B cell (primary cell): ENCODE results near the gene VANGL2. TPM values are rescaled to one million over a fixed set of nuclear protein-coding genes. Genes with fewer than 3 reads are reported as not detected.

Experiments used
- ATAC-seq: fragments of 200-7000 bp; cut with Tn5 transposase; one replicate; pipeline ENCODE4 v1.10.0; 2021; ENCODE audit warnings: low read depth, mild to moderate bottlenecking, moderate number of reproducible peaks, moderate library complexity
- CTCF ChIA-PET: fragments of 350-600 bp; sonication (Branson Sonifier 250); formaldehyde crosslinking; loops from one replicate; lab custom pipeline; 2021; ENCODE audit warnings: antibody characterized with exemption, inconsistent platforms; lab: Charles Lee
- POLR2A ChIA-PET: fragments of 350-600 bp; sonication (Branson Sonifier 250); formaldehyde crosslinking; loops from one replicate; lab custom pipeline; 2021; ENCODE audit warnings: antibody characterized with exemption; lab: Charles Lee
- DNase-seq: peaks from one replicate; pipeline ENCODE4 v3.0.0; 2013
- H2AFZ ChIP-seq: 2 replicates; pipeline ENCODE4 v1.6.1; 2012; ENCODE audit warnings: mild to moderate bottlenecking, low read depth, low read length; ENCODE audit not compliant: insufficient read depth, poor library complexity, severe bottlenecking
- H3K27ac ChIP-seq, 2 donors: 1 replicate in 1 of 2; 2 replicates in 1 of 2; pipeline ENCODE4 v1.5.1; 2012 to 2013; ENCODE audit warnings: low read length in 2 of 2, mild to moderate bottlenecking in 2 of 2, moderate library complexity in 1 of 2
- H3K27me3 ChIP-seq, 4 experiments: fragments of 200-600 bp in 1 of 4; sonication (generic) in 1 of 4; replicated peaks in 1 of 4; 1 replicate in 2 of 4; 2 replicates in 2 of 4; pipeline versions ENCODE4 v1.6.1 to v1.7.0; 2013 to 2016; ENCODE audit warnings: low read length in 3 of 4, mild to moderate bottlenecking in 2 of 4, mixed read lengths in 1 of 4, moderate library complexity in 1 of 4; ENCODE audit not compliant: insufficient read depth in 4 of 4, control insufficient read depth in 3 of 4; ENCODE audit errors: control extremely low read depth in 1 of 4
- H3K36me3 ChIP-seq, 2 experiments: replicated peaks in 1 of 2; 1 replicate in 1 of 2; 2 replicates in 1 of 2; pipeline versions ENCODE4 v1.6.1 to v1.7.1; 2013; ENCODE audit warnings: low read length in 1 of 2; ENCODE audit not compliant: insufficient read depth in 2 of 2, control insufficient read depth in 1 of 2; ENCODE audit errors: control extremely low read depth in 1 of 2, extremely low read depth in 1 of 2
- H3K4me1 ChIP-seq, 2 donors: fragments of 200-600 bp in 1 of 2; sonication (generic) in 1 of 2; 1 replicate in 1 of 2; 2 replicates in 1 of 2; pipeline versions ENCODE4 v1.5.1 to v1.6.1; 2013 to 2017; ENCODE audit warnings: low read length in 2 of 2; ENCODE audit not compliant: control insufficient read depth in 2 of 2, insufficient read depth in 2 of 2
- H3K4me2 ChIP-seq: replicated peaks from 2 replicates; pipeline ENCODE3; 2012; ENCODE audit warnings: mild to moderate bottlenecking, low read depth, low read length; ENCODE audit not compliant: poor library complexity, severe bottlenecking
- H3K4me3 ChIP-seq, 5 experiments: fragments of 200-600 bp in 1 of 5; sonication (generic) in 1 of 5; 1 replicate in 3 of 5; 2 replicates in 2 of 5; pipeline versions ENCODE4 v1.5.1 to v1.7.0; 2011 to 2016; ENCODE audit warnings: low read length in 4 of 5, mild to moderate bottlenecking in 4 of 5, low read depth in 2 of 5, control low read depth in 1 of 5, moderate library complexity in 1 of 5; ENCODE audit not compliant: insufficient read depth in 1 of 5; ENCODE audit errors: control extremely low read depth in 1 of 5, extremely low read depth in 1 of 5
- H3K79me2 ChIP-seq: fragments of 200-600 bp; sonication (generic); one replicate; pipeline ENCODE4 v1.6.0; 2016; ENCODE audit warnings: low read length; ENCODE audit not compliant: control insufficient read depth, insufficient read depth
- H3K9ac ChIP-seq: fragments of 200-600 bp; sonication (generic); 2 replicates; pipeline ENCODE4 v1.6.1; 2017; ENCODE audit warnings: mild to moderate bottlenecking, low read length, moderate library complexity
- H3K9me3 ChIP-seq, 3 donors: one replicate each; pipeline versions ENCODE4 v1.6.1 to v1.7.1; 2013; ENCODE audit warnings: low read length in 2 of 3; ENCODE audit not compliant: control insufficient read depth in 2 of 3, insufficient read depth in 1 of 3; ENCODE audit errors: control extremely low read depth in 1 of 3
- H4K20me1 ChIP-seq: 2 replicates; pipeline ENCODE4 v1.6.0; 2012; ENCODE audit warnings: mild to moderate bottlenecking, low read length; ENCODE audit not compliant: insufficient read depth, control insufficient read depth, poor library complexity, severe bottlenecking
- H3K27ac Mint-ChIP-seq: one replicate; pipeline ENCODE4 v1.8.0; 2021; ENCODE audit warnings: mixed read lengths
- H3K27me3 Mint-ChIP-seq: one replicate; pipeline ENCODE4 v1.8.0; 2021; ENCODE audit warnings: mixed read lengths
- H3K4me1 Mint-ChIP-seq: one replicate; pipeline ENCODE4 v1.8.0; 2021; ENCODE audit warnings: mixed read lengths
- H3K4me3 Mint-ChIP-seq: one replicate; pipeline ENCODE4 v1.8.0; 2021; ENCODE audit warnings: mixed read lengths
- H3K9me3 Mint-ChIP-seq: one replicate; pipeline ENCODE4 v1.8.0; 2022; ENCODE audit warnings: mixed read lengths; ENCODE audit not compliant: insufficient read depth
- EZH2 ChIP-seq: IDR thresholded peaks from 2 replicates; pipeline ENCODE4 v1.6.1; 2012; ENCODE audit warnings: borderline replicate concordance, low read depth, mild to moderate bottlenecking, moderate library complexity, low read length; ENCODE audit not compliant: insufficient read depth, poor library complexity, severe bottlenecking
- WGBS: methylation state at CpG from one replicate; pipeline ENCODE4 v1.1.5; 2013; ENCODE audit warnings: missing lambda C conversion rate; ENCODE audit not compliant: insufficient coverage; 5-methylcytosine and 5-hydroxymethylcytosine counted together
- intact Hi-C: fragments of 100-400 bp; cut with micrococcal nuclease; formaldehyde crosslinking; loops from one replicate; pipeline ENCODE4 v1.10.0; 2022
- polyA plus RNA-seq: library from polyadenylated mRNA; depleted of rRNA; stranded (reverse); fragments of >200 nt; gene quantifications from 2 replicates; pipeline ENCODE4 v1.2.3, GENCODE V29; 2012
- total RNA-seq, 2 donors: library from RNA; stranded (reverse); fragments of 120-200 nt in 1 of 2; gene quantifications; 1 replicate in 1 of 2; 2 replicates in 1 of 2; pipeline versions ENCODE4 v1.2.3 to v1.2.4, GENCODE V29; 2013 to 2022
- TF ChIP-seq, protein P1 (sequence below): fragments of 200-600 bp; IDR thresholded peaks from one replicate; pipeline ENCODE4 v1.8.0; 2022; ENCODE audit warnings: antibody characterized with exemption, mild to moderate bottlenecking

VANGL2 gene
- total and polyA plus RNA-seq, 2 donors (not counting 1 experiment from before 2014, with no cell fraction given) = 0.48 to 14.4 TPM

DNA sequence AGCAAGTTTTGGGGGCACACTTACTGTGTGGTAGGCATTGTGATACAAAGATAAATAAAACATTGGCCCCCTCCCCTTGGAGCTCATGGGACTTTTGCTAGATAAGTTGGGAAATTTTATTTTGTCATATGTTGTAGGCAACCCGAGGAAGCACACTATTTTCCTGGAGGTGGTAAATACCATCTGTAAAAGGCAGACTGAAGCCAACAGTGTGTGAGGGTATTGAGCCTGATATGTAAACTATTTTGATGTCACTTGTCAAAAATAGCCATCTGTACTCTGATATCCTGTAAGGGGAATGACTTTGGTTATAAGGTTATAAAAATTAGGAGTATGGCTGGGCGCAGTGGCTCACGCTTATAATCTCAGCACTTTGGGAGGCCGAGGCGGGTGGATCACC is 30.6 kb downstream of the VANGL2 start:
- ChIA-PET POLR2A (interaction anchor here (0.8 to 0.9 kb wide), 2 partner anchors 48 to 57 kb away, joined by 3 read pairs; no protein-coding TSS in a partner anchor), CTCF (interaction anchor here (0.6 to 8.1 kb wide), 9 partner anchors 20 to 243 kb away, joined by 3 to 233 read pairs (median 3); no protein-coding TSS in a partner anchor)
- H4K20me1 ChIP-seq = no peaks in the 10 kb centered on the region
- H3K27me3 ChIP-seq = no peaks in the 10 kb centered on the region
- H3K4me1 ChIP-seq = peaks cover 62 to 63% of the 10 kb centered on the region in 2 donors
- H3K36me3 ChIP-seq = no peaks in the 10 kb centered on the region
- peak overlapping the region; percentile 32 for H3K4me3 Mint-ChIP-seq
- DNase-seq (peak; percentile 36), ATAC-seq (no peak)
- 40% methylated on average over 1 of the region's 5 CpGs for WGBS
- H3K27ac ChIP-seq = peak overlapping the region; percentile 88 to 89
- peaks cover 13% of the 10 kb centered on the region for H3K9me3 Mint-ChIP-seq
- H3K79me2 ChIP-seq = peaks cover 7% of the 10 kb centered on the region
- peaks cover 77% of the 10 kb centered on the region for H3K4me1 Mint-ChIP-seq
- TF ChIP-seq, protein P1, sequence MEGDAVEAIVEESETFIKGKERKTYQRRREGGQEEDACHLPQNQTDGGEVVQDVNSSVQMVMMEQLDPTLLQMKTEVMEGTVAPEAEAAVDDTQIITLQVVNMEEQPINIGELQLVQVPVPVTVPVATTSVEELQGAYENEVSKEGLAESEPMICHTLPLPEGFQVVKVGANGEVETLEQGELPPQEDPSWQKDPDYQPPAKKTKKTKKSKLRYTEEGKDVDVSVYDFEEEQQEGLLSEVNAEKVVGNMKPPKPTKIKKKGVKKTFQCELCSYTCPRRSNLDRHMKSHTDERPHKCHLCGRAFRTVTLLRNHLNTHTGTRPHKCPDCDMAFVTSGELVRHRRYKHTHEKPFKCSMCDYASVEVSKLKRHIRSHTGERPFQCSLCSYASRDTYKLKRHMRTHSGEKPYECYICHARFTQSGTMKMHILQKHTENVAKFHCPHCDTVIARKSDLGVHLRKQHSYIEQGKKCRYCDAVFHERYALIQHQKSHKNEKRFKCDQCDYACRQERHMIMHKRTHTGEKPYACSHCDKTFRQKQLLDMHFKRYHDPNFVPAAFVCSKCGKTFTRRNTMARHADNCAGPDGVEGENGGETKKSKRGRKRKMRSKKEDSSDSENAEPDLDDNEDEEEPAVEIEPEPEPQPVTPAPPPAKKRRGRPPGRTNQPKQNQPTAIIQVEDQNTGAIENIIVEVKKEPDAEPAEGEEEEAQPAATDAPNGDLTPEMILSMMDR = no peak
- no peak for TF ChIP-seq EZH2
- H3K27me3 Mint-ChIP-seq = no peaks in the 10 kb centered on the region
- peak overlapping the region; percentile 99 for H3K27ac Mint-ChIP-seq
- peak overlapping the region; percentile 55 for H3K4me2 ChIP-seq
- H3K9me3 ChIP-seq = no peaks in the 10 kb centered on the region
- H3K4me3 ChIP-seq = no peak overlapping the region
- H2AFZ ChIP-seq = peak overlapping the region; percentile 28
- intact Hi-C loops = loop anchor here (10.0 kb wide), 1 partner anchor 86 kb away; the partner anchor contains the start of genes COPA and NCSTN
- H3K9ac ChIP-seq = no peak overlapping the region

DNA sequence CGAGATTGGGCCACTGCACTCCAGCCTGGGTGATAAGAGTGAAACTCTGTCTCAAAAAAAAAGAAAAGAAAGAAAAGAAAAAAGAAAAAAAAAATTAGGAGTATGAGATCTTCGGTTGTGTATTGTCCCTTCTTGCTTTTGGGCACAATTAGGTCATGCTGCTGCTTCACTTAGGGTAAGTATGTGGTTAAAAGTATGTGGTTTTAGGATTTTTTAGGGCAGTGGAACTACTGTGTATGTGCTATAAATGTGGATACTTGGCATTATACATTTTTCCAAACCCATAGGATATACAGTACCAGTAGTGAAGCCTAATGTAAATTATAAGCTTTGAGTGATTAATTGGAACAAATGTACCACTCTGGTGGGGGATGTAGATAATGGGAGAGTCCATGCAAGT is 31.2 kb downstream of the VANGL2 start:
- H3K36me3 ChIP-seq = no peaks in the 10 kb centered on the region
- WGBS = 79% methylated on average over 1 of the region's 2 CpGs
- H3K4me1 Mint-ChIP-seq = peaks cover 80% of the 10 kb centered on the region
- H3K9me3 ChIP-seq = no peaks in the 10 kb centered on the region
- ChIA-PET POLR2A (interaction anchor here (0.8 to 2.0 kb wide), 4 partner anchors 12 to 57 kb away, joined by 3 to 17 read pairs (median 4); no protein-coding TSS in a partner anchor), CTCF (interaction anchor here (0.6 to 8.1 kb wide), 6 partner anchors 10 to 178 kb away, joined by 3 to 233 read pairs (median 33); no protein-coding TSS in a partner anchor)
- peaks cover 63 to 64% of the 10 kb centered on the region in 2 donors for H3K4me1 ChIP-seq
- no peak overlapping the region for H2AFZ ChIP-seq
- peak overlapping the region; percentile 88 to 89 for H3K27ac ChIP-seq
- peak overlapping the region; percentile 2 for H3K9ac ChIP-seq
- no peaks in the 10 kb centered on the region for H4K20me1 ChIP-seq
- H3K79me2 ChIP-seq = peaks cover 7% of the 10 kb centered on the region
- ATAC-seq (no peak), DNase-seq (no peak)
- no peaks in the 10 kb centered on the region for H3K27me3 ChIP-seq
- peak overlapping the region; percentile 99 for H3K27ac Mint-ChIP-seq
- peak overlapping the region in 1 of 5 experiments; percentile 26 for H3K4me3 ChIP-seq
- intact Hi-C loops = loop anchor here (10.0 kb wide), 1 partner anchor 87 kb away; the partner anchor contains the start of genes COPA and NCSTN
- no peaks in the 10 kb centered on the region for H3K27me3 Mint-ChIP-seq
- H3K9me3 Mint-ChIP-seq = peaks cover 13% of the 10 kb centered on the region
- H3K4me3 Mint-ChIP-seq = peak overlapping the region; percentile 62
- H3K4me2 ChIP-seq = peak overlapping the region; percentile 64
- TF ChIP-seq, protein P1 = no peak
- TF ChIP-seq EZH2 = no peak
